Eye (tissue), 1 donor: Measurements from ENCODE around the gene GID8.

ENCODE experiments used
- DNase-seq: peaks from one replicate; pipeline ENCODE4 v3.0.0-alpha.2; 2015

Gene GID8

GRCh38 chr20:62989201-62989601, 51.3 kb downstream of the GID8 start:
- DNase-seq: no peak

GRCh38 chr20:62990306-62990825, 52.4 kb downstream of the GID8 start:
- DNase-seq: no peak

- DNase-seq: no peak
These were observed 53.4 kb downstream of the GID8 start for GRCh38 chr20:62991196-62991807.

GRCh38 chr20:62991863-62992262, 53.9 kb downstream of the GID8 start:
- DNase-seq: no peak

GRCh38 chr20:62993856-62994494, 56.0 kb downstream of the GID8 start:
- DNase-seq: peak; percentile 72

DNA sequence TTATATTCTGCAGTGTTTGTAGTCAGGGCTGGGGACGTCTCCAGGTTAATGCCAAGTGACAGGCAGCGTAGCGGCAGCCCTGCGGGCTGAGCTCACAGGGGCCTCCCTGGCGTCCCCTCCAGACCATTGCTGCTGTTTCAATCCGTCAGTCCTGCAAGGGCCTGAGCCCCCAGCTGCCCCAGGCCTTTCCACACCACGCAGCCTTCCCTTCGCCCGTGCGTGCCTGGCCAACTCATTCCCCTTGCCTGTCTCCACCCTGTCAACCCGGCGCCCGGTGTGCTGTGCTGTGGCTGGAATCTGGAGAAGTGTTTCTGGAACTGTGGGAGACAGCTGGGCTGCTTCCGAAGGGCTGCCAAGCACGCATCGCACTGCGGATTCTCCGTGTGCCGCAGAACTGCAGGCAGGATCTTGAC, 56.9 kb downstream of the GID8 start:
- no peak for DNase-seq

DNA sequence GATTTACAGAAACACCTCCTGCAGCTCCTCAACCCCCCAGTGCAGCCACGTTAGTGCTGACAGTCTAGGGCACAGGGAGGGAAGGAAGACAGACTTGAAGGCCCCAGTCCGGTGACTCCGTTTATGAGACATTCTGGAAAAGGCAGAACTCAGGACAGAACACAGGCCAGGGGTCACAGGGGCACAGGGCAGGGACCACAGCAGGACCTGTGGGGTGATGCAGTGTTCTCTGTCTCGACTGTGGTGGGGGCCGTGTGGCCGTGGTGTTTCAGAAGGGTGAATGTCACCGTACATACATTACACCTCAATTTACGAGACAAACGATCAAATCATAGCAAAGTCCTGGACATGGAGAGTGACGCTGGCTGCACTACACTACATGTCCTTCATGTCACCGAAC, 57.5 kb downstream of the GID8 start:
- no peak for DNase-seq

GRCh38 chr20:62995898-62996595, 58.1 kb downstream of the GID8 start:
- DNase-seq: peak; percentile 52

GRCh38 chr20:62996596-62996982, 58.6 kb downstream of the GID8 start:
- no peak for DNase-seq

- DNase-seq: no peak
These were observed 59.6 kb downstream of the GID8 start for GRCh38 chr20:62997417-62998035.
